ENCODE results near the gene UTP25. TPM values are rescaled to one million over a fixed set of nuclear protein-coding genes. Genes with fewer than 3 reads are reported as not detected.

The UTP25 gene
- total and polyA plus RNA-seq, 2 experiments from 2014 or later: 3.6 to 8.9 TPM

- Mint-ChIP-seq H3K27me3 (ENCODE audit: insufficient read depth, low read depth, poor library complexity) (peaks cover 4% of the 10 kb centered on the region), H3K36me3 (ENCODE audit: low read depth) (peaks cover 9% of the 10 kb centered on the region), H3K9me3 (peaks cover 2% of the 10 kb centered on the region; the same call in 1 of the 3 replicates), H3K27ac (no peak overlapping the region), H3K4me3 (no peak overlapping the region), H3K4me1 (peaks cover 9% of the 10 kb centered on the region)
- Histone ChIP-seq H2AFZ (no peak overlapping the region), H3K36me3 (ENCODE audit: insufficient read depth) (no peaks in the 10 kb centered on the region), H3K4me2 (no peak overlapping the region), H3K79me2 (replicated peaks; ENCODE audit: insufficient read depth) (no peaks in the 10 kb centered on the region; the same call in 1 of the 2 replicates), H3K27ac (ENCODE audit: low read depth) (no peak overlapping the region), H4K20me1 (replicated peaks; ENCODE audit: insufficient read depth) (no peaks in the 10 kb centered on the region), H3K4me1 (ENCODE audit: insufficient read depth) (peaks cover 4% of the 10 kb centered on the region; the same call in 1 of the 2 replicates), H3K9me2 (ENCODE audit: insufficient read depth) (no peaks in the 10 kb centered on the region), H3K27me3 (ENCODE audit: insufficient read depth) (no peaks in the 10 kb centered on the region), H3K4me3 (no peak overlapping the region), H3F3A (replicated peaks; ENCODE audit: low read depth) (no peaks in the 10 kb centered on the region)
- TF ChIP-seq, protein P1, sequence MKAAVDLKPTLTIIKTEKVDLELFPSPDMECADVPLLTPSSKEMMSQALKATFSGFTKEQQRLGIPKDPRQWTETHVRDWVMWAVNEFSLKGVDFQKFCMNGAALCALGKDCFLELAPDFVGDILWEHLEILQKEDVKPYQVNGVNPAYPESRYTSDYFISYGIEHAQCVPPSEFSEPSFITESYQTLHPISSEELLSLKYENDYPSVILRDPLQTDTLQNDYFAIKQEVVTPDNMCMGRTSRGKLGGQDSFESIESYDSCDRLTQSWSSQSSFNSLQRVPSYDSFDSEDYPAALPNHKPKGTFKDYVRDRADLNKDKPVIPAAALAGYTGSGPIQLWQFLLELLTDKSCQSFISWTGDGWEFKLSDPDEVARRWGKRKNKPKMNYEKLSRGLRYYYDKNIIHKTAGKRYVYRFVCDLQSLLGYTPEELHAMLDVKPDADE (IDR thresholded peaks at IDR 0.05): no peak
- TF ChIP-seq POLR2AphosphoS5 (IDR thresholded peaks at IDR 0.05; ENCODE audit: low read depth) (no peak), NANOG (IDR thresholded peaks at IDR 0.05; ENCODE audit: borderline replicate concordance) (no peak), ZNF462 (CRISPR knock-in tag; IDR thresholded peaks at IDR 0.05) (no peak), EZH2phosphoT487 (IDR thresholded peaks at IDR 0.05; ENCODE audit: unreplicated experiment) (no peak), ZNF114 (CRISPR knock-in tag; IDR thresholded peaks at IDR 0.05) (no peak), ZNF331 (CRISPR knock-in tag; IDR thresholded peaks at IDR 0.05; ENCODE audit: low read depth) (no peak), CREB1 (CRISPR knock-in tag; IDR thresholded peaks at IDR 0.05; ENCODE audit: low read depth) (no peak), JUNB (IDR thresholded peaks at IDR 0.05; ENCODE audit: unreplicated experiment) (no peak), CTCF (conservative IDR thresholded peaks at IDR 0.05; ENCODE audit: low read depth in 2 of 2) (no peak), EZH2 (IDR thresholded peaks at IDR 0.05; ENCODE audit: low read depth, unreplicated experiment) (no peak), STAT1 (IDR thresholded peaks at IDR 0.05; ENCODE audit: unreplicated experiment) (no peak)
- TF ChIP-seq, protein P2, sequence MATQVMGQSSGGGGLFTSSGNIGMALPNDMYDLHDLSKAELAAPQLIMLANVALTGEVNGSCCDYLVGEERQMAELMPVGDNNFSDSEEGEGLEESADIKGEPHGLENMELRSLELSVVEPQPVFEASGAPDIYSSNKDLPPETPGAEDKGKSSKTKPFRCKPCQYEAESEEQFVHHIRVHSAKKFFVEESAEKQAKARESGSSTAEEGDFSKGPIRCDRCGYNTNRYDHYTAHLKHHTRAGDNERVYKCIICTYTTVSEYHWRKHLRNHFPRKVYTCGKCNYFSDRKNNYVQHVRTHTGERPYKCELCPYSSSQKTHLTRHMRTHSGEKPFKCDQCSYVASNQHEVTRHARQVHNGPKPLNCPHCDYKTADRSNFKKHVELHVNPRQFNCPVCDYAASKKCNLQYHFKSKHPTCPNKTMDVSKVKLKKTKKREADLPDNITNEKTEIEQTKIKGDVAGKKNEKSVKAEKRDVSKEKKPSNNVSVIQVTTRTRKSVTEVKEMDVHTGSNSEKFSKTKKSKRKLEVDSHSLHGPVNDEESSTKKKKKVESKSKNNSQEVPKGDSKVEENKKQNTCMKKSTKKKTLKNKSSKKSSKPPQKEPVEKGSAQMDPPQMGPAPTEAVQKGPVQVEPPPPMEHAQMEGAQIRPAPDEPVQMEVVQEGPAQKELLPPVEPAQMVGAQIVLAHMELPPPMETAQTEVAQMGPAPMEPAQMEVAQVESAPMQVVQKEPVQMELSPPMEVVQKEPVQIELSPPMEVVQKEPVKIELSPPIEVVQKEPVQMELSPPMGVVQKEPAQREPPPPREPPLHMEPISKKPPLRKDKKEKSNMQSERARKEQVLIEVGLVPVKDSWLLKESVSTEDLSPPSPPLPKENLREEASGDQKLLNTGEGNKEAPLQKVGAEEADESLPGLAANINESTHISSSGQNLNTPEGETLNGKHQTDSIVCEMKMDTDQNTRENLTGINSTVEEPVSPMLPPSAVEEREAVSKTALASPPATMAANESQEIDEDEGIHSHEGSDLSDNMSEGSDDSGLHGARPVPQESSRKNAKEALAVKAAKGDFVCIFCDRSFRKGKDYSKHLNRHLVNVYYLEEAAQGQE (IDR thresholded peaks at IDR 0.05; ENCODE audit: unreplicated experiment): no peak
- ATAC-seq (no peak), DNase-seq (ENCODE audit: low spot score) (no peak)
These were observed 42.2 kb upstream of the UTP25 start for GRCh38 chr1:209785592-209785991.
